ENCODE data around the gene RANBP1.

RANBP1 gene

DNA sequence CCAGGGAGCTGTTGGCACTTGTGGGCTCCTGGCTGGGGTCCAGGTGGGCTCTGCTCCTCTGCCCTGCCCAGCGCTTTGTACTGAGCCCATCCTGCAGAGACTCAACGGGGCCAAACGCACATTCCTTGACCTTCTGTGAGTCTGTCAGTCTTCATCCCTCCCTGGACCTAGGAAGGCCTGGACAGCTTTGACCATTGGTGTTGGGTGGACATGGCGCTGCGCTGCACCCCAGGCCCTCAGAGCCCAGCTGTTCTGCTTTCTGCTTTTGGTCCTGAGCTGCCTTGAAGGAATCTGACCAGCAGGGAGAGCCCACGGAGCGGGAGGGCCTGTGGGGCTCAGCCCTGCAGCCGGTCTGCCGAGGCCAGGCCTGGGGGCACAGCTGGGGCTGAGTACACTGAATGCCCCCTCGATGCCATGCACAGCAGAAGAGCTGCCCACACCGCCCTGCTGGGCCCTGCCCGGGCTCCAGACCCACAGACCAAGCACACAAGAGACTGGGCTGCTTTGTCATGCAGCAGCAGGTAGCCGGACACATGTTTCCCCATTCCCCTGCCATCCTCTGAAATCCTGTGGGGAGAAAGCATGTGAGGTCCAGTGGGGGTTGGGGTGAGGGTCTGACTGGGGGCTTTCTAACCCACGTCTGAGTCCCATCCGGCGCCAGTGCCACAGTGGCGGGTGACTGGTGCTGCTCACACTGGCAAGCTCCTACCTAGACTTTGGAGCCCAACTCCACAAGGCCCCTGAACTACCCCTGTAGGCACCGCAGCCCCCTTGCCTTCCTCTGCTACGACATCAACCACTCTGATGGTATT lies 59.1 kb downstream of the RANBP1 start:
- DNase-seq (ENCODE audit: low read depth): no peak

DNA sequence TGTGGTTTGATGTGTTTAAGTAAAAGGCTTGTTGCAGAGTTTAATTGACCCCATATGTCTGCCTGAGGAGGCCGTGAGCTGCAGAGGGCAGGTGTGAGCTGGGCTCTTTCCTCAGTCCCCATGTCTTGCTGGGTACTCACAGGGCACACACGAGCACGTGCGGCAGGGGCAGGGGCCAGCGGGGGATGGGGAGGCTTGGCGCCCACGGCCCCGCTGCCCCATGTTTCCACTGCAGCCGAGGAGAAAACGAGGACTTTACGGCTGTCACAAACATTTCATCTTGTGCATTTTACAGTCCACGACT lies 59.6 kb downstream of the RANBP1 start:
- no peak for DNase-seq (ENCODE audit: low read depth)

DNA sequence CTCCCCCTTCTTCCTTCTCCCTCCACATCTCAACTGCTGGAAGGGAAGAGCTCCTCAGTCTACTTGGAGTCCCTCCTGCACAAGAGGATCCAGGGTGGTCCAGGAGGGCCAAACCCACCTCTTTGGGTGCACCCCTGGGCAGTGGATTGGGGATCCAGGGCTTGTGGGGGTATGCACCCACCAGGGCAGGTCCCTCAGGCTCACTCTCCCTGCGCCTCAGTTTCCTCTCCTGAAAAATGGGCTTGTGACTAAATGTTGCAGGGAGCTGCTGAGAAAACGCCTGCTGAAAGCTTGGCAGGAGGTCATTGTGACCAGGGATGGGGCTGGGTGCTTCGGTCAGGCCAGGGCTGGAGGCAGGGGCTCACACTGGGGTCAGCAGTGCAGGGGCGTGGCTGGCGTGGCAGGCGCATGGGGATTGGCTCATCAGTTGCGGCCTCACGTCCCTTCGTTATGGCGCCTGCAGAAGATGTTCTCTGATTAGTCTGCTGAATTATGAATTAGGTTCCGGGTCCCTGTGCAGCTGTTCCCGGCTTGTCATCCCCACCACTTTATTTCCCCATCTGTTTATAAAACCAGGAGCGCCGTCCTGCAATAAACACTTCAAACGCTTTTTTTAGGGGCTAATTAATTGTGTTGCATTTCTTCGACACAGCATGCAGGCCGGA lies 60.6 kb downstream of the RANBP1 start:
- no peak for DNase-seq (ENCODE audit: low read depth)
